Amygdala (tissue), 56 donors: ENCODE data around the gene CUL5.
"Not testable (repeated sequence)": the region's sequence is repeated elsewhere in the genome, so short reads cannot be mapped to it uniquely, and the experiment has no call there.

Experiments used
- DNase-seq, 56 donors: peaks; one replicate each; lab custom pipeline; 2025; lab: John Stamatoyannopoulos, UW

The CUL5 gene

GRCh38 chr11:108019870-108020540 lies 11.3 kb downstream of the CUL5 start:
- DNase-seq: no peak

GRCh38 chr11:108025387-108026080 lies 16.8 kb downstream of the CUL5 start:
- no peak for DNase-seq

- DNase-seq: no peak
Observed at GRCh38 chr11:108027057-108027456, 18.4 kb downstream of the CUL5 start.

- not testable (repeated sequence) for DNase-seq
Observed at GRCh38 chr11:108028822-108029441, 20.2 kb downstream of the CUL5 start.

DNA sequence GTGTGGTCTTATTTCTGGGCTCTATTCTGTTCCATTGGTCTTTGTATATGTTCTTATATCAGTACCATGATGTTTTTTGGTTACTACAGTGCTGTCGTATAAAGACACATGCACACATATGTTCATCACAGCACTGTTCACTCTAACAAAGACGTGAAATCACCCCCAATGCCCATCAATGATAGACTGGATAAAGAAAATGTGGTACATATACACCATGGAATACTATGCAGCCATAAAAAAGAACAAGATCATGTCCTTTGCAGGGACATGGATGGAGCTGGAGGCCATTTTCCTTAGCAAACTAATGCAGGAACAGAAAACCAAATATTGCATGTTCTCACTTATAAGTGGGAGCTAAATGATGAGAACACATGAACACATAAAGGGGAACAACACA lies 22.9 kb downstream of the CUL5 start:
- not testable (repeated sequence) for DNase-seq

GRCh38 chr11:108032800-108033199 lies 24.1 kb downstream of the CUL5 start:
- DNase-seq: no peak

DNA sequence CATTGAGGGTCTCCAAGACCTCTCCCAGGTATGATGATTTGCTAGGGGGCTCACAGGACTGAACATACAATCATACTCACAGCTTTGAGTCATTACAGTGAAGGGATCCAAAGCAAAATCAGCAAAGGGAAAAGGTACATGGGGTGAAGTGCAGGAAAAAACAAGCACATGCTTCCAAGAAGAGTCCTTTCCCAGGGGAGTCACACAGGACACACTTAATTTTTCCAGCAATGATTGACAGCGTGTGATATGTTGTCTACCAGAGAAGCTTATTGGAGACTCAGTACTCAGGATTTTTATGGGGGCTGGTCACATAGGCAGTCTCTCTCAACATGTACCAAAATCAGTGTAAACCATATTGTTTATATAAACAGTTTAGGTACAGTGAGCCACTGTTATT lies 25.3 kb downstream of the CUL5 start:
- no peak for DNase-seq

DNA sequence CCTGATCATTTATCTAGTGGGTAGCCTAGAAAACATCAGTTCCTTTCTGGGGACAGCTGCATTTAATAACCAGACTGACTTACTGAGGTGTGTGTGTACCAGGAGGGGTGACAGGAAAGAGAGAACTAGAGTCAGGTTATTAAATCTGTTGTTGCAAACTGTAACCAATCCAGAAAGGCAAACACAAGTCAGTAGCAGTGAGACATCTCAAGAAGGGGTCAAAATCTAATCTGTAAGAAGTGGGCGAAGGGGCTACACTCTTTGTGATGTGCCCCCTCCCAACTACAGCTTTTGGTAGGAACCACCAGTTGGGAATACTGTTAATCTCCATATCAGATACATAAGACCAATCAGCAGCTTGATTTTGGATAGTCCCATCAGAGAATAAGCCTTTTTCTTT lies 26.3 kb downstream of the CUL5 start:
- no peak for DNase-seq

DNA sequence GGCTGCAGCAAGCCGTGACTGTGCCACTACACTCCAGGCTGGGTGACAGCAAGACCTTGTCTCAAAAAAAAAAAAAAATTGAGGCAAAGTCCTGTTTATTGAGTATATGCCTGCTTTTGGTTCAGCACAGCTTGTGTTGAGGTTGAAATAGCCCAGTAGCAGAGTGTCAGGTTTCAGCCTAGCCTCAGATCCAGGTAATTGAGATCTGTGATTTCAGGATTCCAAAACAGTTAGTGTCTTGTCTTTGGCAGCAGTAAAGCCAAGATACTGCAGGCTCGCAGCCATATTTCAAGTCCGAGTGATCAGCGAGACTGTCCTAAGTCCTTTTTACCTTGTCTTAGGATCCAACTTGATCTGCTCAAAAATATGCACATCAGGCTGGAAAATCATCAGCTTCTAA lies 27.0 kb downstream of the CUL5 start:
- DNase-seq: no peak

GRCh38 chr11:108037211-108037610 lies 28.5 kb downstream of the CUL5 start:
- no peak for DNase-seq

DNA sequence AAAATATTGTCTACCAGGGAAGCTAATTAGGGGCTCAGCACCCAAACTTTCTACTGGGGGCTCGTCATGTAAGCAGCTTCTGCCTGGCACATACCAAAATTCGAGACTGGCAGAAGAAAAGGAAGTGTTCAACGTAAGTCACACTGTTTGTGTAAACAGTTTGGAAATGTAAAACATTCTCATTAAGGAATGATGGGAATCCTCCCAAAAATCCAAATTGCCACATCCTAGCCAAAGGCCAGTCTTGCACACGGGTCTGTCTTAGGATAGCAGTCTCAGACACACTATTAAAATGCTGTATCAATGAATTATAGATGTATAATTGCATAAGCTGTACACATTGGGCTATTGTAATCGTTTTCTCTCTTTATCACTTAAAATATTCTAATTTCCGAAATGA lies 28.9 kb downstream of the CUL5 start:
- DNase-seq: no peak

DNA sequence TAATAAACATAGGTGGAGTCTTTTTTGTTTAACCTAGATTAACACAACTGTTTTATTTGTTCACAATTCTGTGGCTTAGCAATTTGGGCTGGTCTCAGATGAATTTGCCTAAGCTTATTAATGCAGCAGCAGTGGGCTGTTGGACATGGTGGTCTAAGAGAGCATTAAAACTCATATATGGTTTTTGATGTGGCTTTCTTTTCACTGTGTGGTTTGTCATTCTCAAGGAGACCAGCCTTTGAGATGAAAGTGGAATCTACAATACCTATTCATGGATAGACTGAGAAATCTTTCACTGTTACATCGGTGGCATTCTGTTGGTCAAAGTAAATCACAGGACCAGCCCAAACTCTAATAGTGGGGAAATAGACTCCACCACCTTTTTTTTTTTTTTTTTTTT lies 39.6 kb downstream of the CUL5 start:
- no peak for DNase-seq

DNA sequence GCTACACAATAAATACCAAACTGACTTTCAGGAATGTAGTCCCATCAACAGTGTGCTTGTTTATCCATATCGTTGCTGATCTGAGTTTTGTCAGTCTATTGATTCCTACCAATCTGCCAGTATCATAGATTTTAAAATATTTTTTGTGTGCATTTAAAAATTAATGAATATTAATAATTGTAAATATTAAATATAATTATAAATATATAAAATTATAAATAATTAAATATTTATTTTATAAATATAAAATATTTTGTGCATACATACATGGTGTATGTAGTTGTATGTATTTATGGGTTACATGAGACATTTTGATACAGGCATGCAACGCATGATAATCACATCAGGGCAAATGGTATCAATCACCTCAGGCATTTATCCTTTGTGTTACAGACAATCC lies 53.6 kb downstream of the CUL5 start:
- DNase-seq: no peak

DNA sequence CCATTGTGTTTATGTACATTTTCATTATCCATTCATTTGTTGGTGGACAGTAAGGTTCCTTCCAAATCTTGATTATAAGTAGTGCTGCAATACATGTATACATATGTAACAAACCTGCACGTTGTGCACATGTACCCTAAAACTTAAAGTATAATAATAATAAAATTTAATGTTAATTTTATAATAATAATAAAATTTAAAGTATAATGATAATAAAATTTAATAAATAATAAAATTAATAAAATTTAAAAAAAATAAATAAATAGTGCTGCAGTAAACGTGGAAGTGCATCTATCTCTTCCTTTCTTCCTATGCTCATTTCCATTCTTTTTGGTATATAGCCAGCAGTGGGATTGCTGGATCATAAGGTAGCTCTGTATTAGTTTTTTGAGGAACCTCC lies 54.7 kb downstream of the CUL5 start:
- DNase-seq: no peak

DNA sequence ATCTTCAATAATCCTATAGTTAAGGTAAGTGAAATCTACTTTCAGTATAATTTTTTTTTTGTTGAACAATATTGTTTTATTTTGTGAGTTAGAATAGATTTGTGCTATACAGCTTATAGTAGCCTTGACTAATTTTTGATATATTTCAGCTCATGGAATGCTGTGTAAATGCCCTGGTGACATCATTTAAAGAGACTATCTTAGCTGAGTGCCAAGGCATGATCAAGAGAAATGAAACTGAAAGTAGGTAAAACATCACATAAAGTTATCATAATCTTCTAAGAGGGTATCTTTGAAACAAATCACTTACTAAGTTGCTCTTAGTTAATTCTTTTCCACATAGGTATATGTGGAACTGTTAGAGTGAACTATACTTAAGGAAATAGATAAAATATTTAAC lies 61.2 kb downstream of the CUL5 start:
- DNase-seq: no peak

GRCh38 chr11:108084811-108085210 lies 76.1 kb downstream of the CUL5 start:
- DNase-seq: no peak

- DNase-seq: no peak
Observed at GRCh38 chr11:108085672-108086071, 77.0 kb downstream of the CUL5 start.

- DNase-seq: no peak
Observed at GRCh38 chr11:108092134-108092533, 83.4 kb downstream of the CUL5 start.

DNA sequence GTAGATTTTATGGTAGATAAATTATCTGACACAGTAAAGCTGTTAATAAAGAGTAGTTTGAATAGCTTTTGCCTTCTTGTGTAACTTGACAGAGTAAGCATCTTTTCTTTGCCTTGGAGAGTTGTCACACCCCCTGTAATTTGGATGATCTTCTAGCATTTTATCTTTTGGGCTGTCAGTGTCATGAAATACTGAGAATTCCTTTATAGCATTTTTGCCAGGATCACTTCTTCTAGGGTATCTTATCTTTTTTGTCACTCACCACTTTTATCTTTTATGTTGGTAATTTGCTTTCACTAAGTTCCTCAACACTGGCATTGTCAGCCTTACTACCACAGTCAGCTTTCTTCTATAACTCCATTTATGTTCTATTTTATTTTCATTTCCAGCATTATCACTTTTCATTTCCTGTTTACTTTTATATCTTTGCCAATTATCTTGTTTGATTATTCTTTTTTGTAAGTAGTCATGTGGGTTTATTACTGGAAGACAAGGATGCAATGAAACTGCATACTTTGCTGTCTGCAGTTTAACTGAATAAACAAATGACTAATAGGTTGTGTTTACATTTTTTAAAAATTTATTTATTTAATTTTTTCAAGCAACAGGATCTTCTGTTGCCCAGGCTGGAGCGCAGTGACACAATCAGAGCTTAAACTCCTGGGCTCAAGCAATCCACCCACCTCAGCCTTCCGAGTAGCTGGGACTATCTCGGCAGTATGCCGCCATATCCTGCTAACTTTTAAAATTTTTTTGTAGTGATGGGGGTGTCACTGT lies 84.6 kb downstream of the CUL5 start:
- DNase-seq: no peak

- DNase-seq: no peak
Observed at GRCh38 chr11:108097179-108097578, 88.5 kb downstream of the CUL5 start.

DNA sequence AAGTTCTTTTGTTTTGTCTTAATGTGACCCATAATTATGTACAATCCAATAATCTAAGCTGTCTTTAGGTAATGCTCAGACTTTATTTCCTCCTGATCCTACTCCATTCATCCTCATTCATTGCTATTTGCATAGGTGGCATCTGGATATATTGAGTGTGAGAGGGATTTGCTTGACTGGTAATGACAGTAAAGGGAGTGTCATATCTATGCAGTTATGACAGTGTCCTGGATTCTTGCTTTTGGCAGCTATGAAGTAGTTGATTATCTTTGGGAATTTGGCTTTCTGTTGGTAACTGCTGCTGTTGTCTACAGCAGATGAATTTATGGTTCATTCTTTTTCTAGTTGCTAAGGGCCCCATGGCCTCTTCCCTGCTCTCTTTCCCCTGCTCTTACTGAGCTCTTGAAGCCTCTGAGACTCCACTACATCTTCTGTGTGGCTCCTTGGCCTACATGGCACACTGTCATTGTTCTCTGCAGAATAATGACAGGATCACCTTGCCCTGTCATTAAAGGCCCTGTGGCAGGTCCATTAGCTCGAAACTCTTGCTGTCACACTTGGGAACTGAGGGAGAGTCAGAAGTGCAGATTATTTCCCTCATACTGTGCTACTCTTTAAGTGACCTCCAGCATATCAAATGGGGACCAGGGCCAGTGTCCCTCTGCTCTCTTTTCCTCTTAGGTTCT lies 92.5 kb downstream of the CUL5 start:
- no peak for DNase-seq
